VCaP (cell line): ENCODE measurements around the gene PSMG3.
"Not testable (repeated sequence)": the region's sequence is repeated elsewhere in the genome, so short reads cannot be mapped to it uniquely, and the experiment has no call there.

Source experiments
- H3K27ac ChIP-seq: fragments of 450-650 bp; 2 replicates; pipeline ENCODE4 v1.5.1; 2017
- TF ChIP-seq, protein P1 (sequence below): fragments of 450-650 bp; conservative IDR thresholded peaks from 2 replicates; pipeline ENCODE4 v1.5.1; 2017; ENCODE audit warnings: mild to moderate bottlenecking, moderate library complexity

PSMG3 gene

DNA sequence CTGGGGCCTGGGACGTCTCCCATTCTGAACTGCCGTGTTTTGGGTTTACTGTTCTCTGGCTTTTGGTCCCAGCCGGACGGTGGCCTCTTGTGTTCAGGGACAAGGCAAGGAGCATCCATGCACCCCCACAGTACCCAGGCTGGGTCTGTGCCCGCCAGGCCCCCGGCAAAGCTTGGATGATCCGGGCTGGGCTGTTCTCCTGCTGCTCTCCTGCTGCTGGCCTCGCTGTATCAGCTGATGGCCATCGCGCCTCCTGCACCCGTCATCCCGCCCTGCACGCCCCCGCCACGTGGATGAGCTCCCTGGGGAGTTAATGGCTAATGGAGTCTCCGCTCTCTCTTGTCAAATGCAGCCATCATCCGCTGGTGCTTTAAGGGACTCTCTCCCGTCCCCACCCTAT is 14.9 kb upstream of the PSMG3 start:
- TF ChIP-seq, protein P1, sequence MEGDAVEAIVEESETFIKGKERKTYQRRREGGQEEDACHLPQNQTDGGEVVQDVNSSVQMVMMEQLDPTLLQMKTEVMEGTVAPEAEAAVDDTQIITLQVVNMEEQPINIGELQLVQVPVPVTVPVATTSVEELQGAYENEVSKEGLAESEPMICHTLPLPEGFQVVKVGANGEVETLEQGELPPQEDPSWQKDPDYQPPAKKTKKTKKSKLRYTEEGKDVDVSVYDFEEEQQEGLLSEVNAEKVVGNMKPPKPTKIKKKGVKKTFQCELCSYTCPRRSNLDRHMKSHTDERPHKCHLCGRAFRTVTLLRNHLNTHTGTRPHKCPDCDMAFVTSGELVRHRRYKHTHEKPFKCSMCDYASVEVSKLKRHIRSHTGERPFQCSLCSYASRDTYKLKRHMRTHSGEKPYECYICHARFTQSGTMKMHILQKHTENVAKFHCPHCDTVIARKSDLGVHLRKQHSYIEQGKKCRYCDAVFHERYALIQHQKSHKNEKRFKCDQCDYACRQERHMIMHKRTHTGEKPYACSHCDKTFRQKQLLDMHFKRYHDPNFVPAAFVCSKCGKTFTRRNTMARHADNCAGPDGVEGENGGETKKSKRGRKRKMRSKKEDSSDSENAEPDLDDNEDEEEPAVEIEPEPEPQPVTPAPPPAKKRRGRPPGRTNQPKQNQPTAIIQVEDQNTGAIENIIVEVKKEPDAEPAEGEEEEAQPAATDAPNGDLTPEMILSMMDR: no peak
- H3K27ac ChIP-seq: no peak overlapping the region

GRCh38 chr7:1583241-1583930 is 13.6 kb upstream of the PSMG3 start:
- not testable (repeated sequence) for H3K27ac ChIP-seq

- no peak overlapping the region for H3K27ac ChIP-seq
- TF ChIP-seq, protein P1: no peak
Observed at GRCh38 chr7:1580422-1581030, 10.7 kb upstream of the PSMG3 start.

DNA sequence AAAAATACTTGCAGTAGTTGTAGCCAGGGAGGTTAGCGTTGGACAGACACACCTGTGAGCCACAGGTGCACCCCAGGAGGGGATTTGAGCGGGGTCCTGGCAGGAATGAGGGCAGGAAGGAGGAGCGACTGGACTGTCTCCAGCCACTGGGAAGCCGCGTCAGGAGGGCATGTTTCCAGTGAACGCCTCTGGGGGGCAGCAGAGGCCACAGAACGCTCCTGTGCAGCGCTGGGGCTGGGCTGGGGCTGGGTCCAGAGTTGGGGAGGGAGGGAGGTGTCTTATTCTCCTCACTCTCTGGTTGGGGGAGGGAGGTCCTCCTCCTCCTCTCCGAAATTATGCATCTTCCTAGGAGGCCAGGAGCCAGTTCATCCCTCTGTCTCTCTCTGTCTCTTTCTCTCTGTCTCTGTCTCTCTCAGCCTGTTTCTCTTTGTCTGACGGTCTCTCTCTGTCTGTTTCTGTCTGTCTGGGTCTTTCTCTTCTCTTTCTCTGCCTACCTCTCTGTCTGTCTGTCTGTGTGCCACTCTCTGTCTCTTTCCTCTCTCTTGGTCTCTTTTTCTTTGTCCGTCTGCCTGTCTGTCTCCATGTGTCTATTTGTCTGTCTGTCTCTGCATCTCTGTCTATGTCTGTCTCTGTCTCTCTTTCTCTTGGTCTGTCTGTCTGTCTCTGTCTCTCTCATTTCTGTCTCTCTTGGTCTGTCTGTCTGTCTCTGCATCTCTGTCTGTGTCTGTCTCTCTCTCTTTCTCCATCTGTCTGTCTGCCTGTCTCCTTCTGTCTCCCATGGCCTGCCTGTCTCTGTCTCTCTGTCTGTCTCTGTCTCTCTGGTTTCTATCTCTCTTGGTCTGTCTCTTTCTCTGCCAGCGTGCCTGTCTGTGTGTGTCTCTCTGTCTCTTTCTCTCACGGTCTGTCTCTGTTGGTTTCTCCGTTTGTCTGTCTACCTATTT is 9.9 kb upstream of the PSMG3 start:
- TF ChIP-seq, protein P1: peak; percentile 91
- no peak overlapping the region for H3K27ac ChIP-seq

- no peak overlapping the region for H3K27ac ChIP-seq
- TF ChIP-seq, protein P1: no peak
Observed at GRCh38 chr7:1578513-1578912, 8.7 kb upstream of the PSMG3 start.

DNA sequence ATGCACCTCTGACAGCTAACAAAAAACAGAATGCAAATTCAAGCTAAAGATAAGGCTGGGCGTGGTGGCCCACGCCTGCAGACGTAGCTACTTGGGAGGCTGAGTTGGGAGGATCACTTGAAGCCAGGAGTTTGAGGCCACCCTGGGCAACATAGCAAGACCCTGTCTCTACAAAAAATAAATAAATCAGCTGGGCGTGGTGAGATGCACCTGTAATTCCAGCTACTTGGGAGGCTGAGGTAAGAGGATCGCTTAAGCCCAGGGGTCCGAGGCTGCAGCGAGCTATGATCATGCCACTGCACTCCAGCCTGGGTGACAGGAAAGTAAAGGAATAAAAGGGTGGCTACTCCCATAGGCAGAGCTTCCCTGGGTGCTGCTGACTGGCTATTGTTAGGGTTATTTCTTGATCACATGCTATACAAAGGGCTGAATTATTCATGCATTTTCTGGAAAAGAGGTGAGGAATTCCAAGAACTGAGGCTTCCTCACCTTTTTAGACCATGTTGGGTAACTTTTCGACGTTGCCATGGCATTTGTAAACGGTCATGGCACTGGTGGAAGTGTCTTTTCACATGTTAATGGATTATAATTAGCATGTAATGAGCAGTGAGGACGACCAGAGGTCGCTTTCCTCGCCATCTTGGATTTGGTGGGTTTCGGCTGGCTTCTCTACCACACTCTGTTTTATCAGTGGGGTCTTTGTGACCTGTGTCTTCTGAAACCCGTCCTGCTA is 6.9 kb upstream of the PSMG3 start:
- H3K27ac ChIP-seq: no peak overlapping the region
- TF ChIP-seq, protein P1: no peak

GRCh38 chr7:1575809-1576208 is 6.0 kb upstream of the PSMG3 start:
- TF ChIP-seq, protein P1: no peak
- H3K27ac ChIP-seq: no peak overlapping the region
